GM10266 (cell line): Measurements from ENCODE around the gene FAM89A.
"Not testable (repeated sequence)": the region's sequence is repeated elsewhere in the genome, so short reads cannot be mapped to it uniquely, and the experiment has no call there.

ENCODE experiments used
- DNase-seq: peaks from one replicate; pipeline ENCODE4 v3.0.0; 2012; ENCODE audit errors: extremely low spot score
- TF ChIP-seq, protein P1 (sequence below): IDR thresholded peaks from 2 replicates; pipeline ENCODE4 v1.5.1; 2012; ENCODE audit warnings: mild to moderate bottlenecking, low read depth; ENCODE audit not compliant: control insufficient read depth, insufficient read depth; ENCODE audit errors: missing control alignments

Gene FAM89A

DNA sequence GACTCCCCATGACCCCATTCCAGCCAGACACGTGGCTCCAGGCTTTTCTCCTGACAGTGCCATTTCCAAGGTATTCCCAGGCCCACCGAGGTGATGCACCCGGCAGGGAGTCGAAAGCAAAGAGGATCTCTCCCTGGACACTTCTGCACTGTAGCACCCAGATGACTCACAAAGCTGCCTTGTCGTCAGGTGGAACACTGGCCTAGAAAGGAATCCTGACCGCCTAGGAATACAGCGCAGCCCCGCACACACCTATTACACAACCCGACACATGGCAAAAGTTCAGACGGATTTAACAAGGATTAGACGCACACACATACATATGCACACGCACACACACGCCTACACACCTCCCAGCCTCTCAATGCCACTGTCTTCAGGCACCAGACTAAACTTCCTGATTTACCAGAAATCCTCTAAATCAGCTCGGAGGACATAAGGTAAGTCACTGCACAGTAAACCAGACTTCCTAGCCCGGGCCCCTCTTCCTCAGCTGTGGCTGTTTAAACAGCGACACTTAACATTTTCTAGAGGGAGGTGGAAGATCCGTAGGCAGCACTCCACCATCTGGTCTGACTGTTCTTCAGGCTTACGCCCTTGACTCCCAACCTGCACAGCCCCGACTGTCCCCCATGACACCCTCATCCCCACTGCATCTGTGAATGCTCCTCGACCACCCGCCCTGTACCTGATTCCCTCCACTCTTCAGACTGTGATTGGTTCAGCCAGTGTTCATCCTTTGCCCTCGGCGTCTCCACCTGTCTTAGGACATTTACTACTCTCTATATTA is 12.7 kb downstream of the FAM89A start:
- DNase-seq, result no peak
- TF ChIP-seq, protein P1, sequence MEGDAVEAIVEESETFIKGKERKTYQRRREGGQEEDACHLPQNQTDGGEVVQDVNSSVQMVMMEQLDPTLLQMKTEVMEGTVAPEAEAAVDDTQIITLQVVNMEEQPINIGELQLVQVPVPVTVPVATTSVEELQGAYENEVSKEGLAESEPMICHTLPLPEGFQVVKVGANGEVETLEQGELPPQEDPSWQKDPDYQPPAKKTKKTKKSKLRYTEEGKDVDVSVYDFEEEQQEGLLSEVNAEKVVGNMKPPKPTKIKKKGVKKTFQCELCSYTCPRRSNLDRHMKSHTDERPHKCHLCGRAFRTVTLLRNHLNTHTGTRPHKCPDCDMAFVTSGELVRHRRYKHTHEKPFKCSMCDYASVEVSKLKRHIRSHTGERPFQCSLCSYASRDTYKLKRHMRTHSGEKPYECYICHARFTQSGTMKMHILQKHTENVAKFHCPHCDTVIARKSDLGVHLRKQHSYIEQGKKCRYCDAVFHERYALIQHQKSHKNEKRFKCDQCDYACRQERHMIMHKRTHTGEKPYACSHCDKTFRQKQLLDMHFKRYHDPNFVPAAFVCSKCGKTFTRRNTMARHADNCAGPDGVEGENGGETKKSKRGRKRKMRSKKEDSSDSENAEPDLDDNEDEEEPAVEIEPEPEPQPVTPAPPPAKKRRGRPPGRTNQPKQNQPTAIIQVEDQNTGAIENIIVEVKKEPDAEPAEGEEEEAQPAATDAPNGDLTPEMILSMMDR, result no peak

GRCh38 chr1:231026576-231026975 is 13.5 kb downstream of the FAM89A start:
- TF ChIP-seq, protein P1, result no peak

GRCh38 chr1:231023150-231023549 is 16.9 kb downstream of the FAM89A start:
- no peak for DNase-seq

More at GRCh38 chr1:231026576-231026975, 13.5 kb downstream of the FAM89A start:
- no peak for DNase-seq

DNA sequence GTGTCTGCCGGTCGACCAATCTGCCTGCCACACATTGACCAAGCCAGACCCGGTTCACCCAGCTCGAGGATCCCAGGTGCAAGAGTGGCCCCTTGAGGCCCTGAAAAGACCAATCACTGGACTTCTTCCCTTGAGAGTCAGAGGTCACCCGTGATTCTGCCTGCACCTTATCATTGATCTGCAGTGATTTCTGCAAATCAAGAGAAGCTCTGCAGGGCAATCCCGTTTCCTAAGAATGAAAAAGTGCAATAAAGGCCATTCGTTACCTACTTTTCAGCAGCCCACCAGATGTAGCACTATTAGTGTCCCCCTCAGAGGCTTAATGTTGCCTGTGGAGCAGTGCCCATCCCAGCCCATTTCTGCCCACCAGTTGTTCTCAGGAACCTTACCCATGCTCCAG is 17.5 kb downstream of the FAM89A start:
- DNase-seq, result not testable (repeated sequence)

More at GRCh38 chr1:231023150-231023549, 16.9 kb downstream of the FAM89A start:
- TF ChIP-seq, protein P1, result no peak

GRCh38 chr1:231021540-231022031 is 18.5 kb downstream of the FAM89A start:
- TF ChIP-seq, protein P1, result no peak
- no peak for DNase-seq

DNA sequence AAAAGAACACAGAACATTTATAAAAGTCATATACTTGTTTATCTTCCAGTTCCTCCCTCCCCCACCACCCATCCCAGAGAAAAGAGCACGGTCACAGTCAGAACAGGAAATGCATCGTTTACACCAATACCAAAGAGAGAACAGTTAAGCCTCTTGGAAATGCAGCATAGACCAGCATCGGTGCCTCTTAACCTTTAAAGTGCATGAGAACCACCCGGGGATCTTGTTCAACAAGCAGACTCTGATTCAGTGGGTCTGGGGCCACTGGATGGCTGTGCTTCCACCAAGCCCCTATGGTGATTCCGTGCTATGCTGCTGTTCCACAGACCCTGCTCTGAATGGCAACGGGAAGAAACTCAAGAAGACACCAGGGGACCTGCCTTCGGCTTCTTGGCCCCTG is 19.2 kb downstream of the FAM89A start:
- TF ChIP-seq, protein P1, result no peak
- DNase-seq, result no peak

DNA sequence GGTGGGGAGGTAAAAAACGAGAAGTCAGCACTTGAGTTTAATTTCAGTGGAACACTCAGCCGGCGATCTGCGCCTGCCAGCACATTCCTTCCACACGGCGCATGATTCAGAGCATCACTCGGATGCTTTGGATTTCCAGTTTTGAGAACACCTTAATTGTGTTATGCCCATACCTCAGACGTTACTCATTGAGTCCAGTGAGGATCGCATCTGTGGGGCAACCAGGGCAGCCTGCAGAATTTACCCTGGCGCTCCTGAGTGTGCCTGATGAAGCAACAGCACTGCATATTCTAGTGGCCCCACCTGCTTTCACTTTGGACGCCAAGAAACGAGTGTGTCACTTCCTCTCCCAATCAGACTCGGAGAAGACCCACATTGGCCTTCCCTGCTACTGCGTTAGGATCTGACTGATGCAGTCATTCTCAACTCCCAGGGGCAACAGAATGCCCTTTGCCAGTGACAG is 19.9 kb downstream of the FAM89A start:
- TF ChIP-seq, protein P1, result no peak
- DNase-seq, result no peak
